GM18861 (cell line): ENCODE measurements around the gene BDKRB2.

Experiments
- ATAC-seq: cut with Tn5 transposase; IDR thresholded peaks from one replicate; pipeline ENCODE4 v1.9.1; 2021; ENCODE audit not compliant: unreplicated experiment

The BDKRB2 gene

DNA sequence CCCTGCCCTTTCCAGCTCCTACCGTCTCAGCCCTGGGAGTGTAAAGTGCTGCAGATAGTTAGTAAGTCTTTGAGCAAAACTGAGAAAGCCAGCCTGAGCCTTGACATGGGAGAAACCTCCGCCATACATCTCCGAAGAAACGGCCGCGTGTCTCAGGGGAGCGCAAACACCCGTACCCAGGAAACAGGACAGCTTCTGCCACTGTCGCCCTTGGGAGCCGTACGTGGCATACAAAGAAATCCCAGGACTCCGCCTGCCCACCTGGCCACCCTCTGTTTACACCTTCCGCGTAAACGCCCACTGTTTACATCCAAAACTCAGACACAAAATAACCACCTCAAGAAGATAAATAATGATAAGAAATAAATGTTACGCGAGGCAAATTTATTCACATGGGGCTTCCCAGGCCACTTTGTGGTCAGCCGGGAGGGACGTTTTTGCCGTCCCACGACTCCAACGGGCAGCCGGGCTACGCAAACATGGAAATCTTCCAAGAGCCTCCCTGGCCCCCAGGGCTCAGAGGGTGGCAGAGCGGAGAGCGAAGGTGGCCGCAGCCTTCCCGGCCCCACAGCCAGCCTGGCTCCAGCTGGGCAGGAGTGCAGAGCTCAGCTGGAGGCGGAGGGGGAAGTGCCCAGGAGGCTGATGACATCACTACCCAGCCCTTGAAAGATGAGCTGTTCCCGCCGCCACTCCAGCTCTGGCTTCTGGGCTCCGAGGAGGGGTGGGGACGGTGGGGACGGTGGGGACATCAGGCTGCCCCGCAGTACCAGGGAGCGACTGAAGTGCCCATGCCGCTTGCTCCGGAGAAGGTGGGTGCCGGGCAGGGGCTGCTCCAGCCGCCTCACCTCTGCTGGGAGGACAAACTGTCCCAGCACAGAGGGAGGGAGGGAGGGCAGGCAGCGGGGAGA lies at the start of gene BDKRB2:
Gene BDKRB2, plus strand, starts transcription at position 689 of the 908 bp plus-strand sequence. CDS start 32,269 bp downstream, outside the sequence.
- no peak for ATAC-seq

DNA sequence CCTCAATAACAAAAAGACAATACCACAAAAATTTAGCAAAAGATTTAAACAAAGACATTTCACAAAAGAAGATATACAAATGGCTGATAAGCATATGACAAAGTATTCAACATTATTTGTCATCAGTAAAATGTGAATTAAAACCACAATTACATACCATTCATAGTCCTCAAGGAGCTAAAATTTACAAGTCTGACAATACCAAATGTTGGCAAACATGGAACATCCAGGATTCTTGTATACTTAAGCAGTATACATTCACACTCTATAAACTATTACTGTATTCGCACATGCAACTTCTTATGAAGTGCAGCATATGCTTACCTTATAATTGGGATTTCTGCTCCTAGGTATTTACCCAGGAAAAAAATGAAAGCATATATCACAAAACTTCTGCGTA lies 49.7 kb upstream of the BDKRB2 start:
- ATAC-seq = no peak

DNA sequence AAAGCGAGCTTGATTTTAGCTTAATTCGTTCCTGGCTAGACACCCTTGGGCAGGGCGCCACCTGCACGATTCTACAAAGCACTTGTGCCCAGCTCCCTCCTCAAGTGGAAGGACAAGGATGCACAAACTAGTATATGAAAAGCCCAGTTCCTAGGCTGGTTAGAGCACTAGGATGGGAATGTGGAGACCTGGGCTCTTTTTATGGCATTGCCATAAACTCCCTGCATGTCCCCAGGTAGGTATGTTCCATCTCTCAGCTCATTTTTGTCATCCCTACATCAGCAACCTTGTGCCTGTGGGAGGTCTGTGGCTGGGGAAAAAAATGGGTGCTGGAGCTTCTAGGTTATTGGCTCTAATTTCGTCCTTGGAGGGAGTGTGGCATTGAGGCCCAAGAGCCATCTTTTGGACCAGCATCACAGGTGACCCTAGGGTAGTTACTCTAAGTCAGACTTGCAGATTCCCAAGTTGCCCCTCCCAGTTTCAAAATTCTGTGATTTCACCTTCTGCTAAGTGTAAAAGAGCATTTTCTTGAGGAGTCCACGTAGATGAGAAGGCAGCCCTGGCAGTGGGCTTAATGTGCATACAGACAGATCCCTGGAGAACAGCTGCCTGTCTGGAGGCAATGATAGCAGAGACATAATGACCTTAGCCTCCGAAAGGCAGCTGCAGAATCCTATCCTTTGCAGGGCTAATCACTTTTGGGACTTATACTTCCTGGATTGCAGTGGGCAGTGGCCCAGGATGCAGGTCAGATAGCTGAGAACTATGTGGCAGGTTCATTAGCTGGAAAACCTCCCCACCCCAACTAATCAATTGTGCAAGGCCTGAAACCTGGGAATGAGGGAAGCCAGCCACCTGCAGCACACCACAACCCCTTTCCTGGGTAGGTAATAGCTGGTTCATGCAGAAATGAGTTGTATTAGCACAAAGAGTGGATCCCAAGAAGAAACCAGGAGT lies 47.6 kb upstream of the BDKRB2 start:
- no peak for ATAC-seq

DNA sequence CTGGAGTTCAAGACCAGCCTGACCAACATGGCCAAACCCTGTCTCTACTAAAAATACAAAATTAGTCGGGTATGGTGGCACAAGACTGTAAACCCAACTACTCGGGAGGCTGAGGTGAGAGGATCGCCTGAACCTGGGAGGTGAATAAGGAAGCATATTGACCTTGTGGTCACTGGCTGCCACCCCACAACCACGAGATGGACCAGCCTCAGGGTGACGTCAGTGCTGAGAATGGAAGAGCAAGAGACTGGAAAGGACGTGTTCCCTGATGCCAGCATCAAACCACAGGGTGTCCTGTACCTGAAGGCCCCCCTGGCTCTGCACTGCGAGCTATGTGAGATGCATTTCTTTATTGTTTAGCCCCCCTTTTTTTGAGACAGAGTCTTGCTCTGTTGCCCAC lies 45.9 kb upstream of the BDKRB2 start:
- no peak for ATAC-seq

DNA sequence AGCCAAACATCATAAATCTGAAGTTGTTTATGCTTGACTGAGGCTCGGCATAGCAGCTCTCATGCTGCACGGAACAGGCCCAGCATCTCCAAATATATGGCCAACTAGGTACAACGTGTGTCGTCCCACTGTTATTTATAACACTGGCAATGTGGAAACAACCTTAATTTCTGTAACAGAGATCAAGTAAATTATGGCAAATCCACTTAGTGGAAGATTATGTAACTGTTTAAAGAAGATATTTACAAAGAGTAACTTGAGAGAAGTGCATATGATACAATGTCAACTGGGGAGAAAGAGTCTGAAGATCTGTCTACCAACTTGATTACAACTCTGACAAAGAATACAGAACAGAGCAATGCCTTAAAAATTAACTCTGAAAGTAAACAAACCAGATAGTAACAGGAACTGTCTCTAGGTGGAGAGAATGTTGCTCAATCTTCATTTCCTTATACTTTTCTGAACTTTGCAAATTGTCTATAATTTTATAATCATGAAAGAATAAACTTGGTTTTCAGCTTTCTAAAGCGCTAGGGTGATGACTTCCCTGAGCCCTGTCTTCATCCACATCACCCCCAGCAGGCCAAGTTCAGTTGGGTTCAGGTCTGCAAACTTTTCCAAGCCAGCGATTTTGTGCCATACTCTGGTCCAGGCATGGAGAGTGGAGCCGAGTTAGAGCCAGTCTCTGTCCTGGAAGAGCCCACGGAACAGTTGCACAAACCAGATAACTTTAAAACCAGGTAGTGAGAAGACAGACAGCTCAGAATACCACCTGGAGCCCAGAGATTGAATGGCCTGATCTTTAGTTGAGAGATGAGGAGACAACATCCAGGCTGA lies 44.3 kb upstream of the BDKRB2 start:
- ATAC-seq = no peak

DNA sequence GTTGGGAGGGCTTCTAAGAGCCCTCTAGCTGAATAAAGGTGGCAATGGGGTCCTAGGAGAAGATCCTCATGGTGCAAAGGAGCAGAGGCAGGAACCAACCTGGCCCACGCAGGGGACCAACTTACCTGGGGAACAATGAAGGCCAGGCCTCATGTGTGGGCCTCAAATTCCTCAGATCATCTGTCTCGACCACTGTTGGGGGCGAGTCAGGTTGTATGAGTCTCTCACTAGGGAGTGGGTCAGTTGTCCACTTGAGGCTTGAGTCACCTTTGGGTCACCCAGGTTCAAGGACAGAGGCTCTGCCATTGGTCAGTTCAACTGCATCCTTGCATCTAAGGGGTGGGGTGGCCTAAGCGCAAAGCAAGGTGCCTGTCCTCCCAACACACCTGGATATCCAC lies 43.7 kb upstream of the BDKRB2 start:
- ATAC-seq = no peak

DNA sequence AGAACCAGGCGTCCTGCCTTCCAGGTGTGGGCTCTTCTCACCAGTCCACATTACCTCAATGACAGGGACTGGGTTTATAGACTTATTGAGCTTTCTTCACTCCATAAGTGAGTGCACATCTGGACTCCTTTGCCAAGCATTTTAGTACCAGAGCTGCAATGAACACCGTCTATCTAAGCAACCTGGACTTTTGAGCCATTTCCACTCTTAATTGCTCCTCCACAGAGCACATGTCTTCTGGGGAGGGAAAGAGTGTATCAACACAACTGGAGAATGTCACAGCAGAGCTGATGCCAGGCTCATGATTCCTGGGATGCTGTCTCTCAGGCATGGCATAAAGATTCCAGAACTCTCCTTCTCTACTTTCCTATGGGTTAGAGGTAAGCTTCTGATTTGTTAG lies 43.0 kb upstream of the BDKRB2 start:
- ATAC-seq = no peak

DNA sequence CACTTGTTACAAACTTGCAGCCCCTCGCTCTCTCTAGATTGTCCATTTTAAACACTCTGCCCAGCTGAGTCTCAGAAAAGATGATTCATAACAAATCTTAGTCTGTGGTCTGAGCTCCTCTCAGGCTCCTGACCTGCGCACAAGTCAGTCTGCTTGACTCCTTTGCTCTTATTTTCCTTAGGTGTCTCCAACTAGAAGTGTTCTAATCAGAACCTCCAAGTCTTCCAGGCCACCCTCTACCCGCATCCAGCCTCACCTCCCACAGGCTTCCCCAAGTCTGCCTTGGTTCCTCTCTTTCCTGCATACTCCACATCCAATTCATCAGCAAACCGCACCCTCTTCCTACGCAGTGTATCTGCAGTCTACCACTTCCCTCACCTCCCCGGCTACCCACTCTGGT lies 42.4 kb upstream of the BDKRB2 start:
- no peak for ATAC-seq

DNA sequence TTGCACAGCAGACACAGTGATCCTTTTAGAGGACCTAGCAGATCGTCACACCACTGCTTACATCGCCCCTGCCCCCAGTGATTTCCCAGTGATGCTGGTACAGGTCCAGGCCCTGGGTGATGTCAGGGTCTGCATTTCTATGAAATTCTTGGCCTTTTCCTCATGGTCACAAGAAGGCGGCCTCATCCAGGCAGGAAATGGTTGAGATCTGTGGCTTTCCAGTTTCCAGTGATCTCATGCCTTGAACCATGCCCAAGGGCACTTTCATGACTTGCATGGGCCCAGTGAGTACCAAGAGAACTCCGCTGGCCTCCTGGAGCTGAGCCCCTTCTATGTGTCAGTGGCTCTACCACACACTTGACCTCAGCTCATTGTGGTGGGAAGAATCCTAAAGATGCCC lies 41.9 kb upstream of the BDKRB2 start:
- ATAC-seq = no peak

DNA sequence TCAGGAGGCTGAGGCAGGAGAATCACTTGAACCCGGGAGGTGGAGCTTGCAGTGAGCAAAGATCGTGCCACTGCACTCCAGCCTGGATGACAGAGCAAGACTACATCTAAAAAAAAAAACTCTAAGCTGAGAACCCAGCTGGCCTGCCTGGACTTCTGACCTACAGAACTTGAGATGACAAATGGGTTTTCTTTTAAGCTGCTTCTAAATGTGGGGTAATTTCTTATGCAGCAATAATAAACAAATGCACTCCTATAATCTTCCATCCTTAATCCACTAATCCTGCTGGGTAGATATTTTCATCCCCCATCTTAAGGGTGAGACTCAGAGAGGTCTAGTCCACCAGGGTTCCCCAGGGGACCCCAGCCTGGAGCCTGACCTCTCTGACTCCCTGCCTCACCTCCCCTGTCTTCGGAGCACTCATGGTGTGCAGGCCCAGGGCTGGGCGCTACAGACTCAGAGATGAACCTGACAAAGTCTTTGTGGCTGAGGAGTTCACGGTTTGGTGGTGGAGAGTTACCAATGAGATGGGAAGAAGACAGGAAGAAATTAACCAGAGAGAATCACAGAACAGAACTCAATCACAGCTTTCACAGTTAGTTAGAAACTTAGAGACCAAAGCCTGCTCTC lies 39.7 kb upstream of the BDKRB2 start:
- ATAC-seq = no peak

DNA sequence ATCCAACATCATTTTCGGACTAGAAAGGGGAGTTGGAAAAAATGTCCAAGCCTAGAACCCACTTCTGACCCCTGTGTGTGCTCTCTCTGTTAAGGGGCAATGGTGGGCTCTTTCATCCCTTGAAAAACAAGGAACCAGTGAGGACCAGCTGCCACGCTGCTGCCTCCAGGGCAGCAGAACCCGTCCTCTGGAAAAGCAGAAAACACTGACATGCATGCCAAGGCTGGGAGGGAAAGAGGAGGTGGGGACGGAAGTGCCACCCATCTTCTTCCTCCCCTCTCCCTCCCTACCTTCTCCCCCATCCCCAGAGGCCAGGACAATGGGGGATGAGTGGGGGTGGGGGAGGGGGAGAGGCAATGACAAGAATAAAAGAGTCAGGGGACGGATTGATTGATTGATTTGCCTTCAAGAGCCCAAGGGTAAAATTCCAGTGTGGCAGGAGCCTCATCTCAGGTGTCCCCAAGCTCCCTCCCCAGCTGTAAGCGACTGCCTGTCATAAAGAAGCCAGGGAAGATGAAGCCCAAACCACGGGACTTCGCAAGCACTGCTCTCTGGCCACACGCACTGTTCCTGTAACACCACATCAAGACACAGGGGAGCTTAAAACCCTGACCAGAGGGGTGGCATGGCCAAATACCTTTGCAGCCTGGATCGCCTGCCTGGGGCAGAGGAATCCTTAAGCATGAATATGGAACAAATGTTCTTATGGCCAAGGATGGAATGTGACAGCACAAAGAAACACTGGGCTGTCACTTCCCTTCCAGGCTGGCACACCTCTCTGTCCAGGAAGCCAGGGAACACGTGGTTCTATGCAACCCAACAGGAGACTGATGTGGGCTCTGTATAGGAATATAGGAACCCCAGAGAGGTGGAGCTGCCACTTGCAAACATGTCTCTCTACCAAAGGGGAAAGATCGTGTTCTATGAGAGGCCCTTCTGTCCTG lies 38.9 kb upstream of the BDKRB2 start:
- no peak for ATAC-seq

DNA sequence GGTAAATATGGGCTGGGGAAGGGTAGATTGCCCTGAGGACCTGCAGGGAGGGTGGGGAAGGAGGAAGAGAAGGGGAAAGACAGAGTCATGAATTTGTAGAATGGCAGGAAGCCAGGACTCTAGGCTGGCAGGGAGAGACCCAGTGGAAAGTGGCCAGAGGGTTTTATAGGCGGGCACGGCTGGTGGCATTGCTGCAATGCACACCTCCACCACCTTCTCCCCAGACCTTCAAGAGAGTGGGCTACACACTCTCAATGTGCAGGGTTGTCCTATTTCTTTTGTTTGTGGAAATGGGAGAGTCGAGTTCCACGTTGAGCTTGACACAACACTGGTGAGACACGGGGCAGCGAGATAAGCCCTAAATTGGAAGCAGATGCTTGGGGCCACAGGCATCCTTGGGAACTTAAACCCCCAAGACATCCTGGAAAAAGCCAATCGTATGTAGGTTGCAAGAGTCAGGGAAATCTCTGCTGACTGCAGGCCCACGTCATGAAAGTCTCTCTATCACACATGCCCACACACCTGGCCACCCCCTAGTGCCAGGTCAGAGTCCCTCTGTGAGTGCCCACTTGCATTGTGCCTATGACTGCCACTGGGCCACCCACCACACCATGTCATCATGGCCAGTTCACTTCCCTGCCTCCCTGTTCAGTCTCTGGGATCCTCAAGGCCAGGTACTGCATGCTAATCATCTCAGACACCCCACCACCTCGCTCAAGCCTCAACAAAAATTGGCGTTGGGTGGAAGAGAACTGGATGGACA lies 38.0 kb upstream of the BDKRB2 start:
- ATAC-seq = no peak

DNA sequence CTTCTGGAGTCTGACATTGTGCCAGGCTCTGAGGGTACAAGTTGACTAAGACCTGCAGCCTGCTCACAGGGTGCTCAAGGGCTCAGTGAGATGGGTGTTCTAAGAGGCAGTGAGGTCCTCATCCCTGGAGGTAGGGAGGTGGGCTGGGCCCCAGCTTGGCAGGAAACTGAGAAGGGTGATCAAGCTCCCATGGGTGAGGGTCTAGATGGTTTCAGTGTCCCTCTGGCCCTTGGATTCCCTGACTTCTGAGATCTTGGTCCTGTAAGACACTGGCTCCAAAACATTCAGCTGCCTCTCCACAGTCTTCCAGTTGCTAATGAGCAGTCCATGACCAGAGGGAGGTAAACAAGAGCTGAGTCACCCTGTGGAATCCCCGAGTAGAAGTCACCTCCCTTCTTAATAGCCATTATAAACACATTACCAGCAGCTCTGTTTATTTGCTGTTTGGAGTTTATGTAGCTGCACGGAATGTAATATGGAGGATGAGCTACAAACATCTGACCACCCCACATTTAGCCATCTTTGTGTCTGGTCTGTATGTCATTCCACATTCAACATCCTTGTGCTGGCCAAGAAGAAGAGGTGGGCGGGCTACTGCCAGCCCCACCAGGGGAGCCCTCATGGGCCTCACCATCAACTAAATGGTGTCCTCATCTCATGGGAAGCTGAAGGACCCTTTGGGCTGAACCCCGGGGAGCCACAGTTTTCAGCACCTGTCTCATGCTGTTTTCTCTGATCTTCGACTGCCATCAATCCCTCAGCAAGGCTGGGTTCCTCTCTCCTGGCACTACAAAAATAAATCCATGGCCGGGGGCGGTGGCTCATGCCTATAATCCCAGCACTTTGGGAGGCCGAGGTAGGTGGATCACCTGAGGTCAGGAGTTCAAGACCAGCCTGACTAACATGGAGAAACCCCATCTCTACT lies 37.2 kb upstream of the BDKRB2 start:
- no peak for ATAC-seq

DNA sequence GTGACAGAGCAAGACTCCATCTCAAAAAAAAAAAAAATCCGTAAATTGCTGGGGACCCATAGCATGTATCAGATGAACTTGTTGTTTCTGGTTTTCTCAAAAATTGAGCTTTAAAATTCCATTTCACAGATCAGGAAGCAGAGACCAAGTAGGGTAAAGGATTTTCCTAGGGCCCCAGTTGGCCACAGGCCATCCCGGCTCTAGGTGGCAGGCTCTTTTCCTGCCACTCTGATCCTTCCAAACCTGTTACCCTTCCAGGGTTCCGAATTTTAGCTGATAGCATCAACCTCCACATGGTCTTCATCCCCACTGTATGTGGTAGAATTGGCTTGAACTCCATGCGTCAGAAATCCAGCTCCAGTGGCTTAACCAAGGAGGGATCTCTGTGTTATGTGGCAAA lies 36.1 kb upstream of the BDKRB2 start:
- ATAC-seq = no peak

DNA sequence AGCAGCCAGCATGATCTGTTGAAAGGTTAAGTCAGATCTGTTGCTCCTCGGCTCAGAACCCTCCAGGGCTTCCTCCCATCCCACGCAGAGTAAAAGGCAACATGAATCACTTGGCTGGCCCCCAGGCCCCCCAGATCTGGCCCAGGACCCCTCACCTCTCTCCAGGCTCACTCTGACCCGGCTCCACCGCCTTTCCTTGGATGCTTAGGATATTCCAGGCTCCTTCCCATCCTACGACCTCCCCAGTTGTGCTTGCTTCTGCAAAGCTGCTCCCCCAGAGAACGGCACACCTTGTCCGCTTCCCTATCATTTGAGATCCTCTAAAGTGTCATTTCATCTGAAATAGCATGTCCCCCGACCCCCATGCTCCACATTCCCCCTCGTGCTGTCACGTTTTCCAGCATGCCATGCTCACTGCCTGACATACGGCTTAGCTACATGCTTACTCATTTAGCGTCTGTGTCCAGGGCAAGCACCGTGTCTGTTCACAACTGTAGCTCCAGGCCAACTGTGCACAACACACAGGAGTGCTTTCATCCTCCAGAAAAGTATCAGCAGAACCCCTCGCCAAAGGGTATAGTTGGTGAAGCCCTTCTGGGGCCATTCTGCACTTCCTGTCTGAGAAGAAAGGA lies 33.6 kb upstream of the BDKRB2 start:
- ATAC-seq = no peak

DNA sequence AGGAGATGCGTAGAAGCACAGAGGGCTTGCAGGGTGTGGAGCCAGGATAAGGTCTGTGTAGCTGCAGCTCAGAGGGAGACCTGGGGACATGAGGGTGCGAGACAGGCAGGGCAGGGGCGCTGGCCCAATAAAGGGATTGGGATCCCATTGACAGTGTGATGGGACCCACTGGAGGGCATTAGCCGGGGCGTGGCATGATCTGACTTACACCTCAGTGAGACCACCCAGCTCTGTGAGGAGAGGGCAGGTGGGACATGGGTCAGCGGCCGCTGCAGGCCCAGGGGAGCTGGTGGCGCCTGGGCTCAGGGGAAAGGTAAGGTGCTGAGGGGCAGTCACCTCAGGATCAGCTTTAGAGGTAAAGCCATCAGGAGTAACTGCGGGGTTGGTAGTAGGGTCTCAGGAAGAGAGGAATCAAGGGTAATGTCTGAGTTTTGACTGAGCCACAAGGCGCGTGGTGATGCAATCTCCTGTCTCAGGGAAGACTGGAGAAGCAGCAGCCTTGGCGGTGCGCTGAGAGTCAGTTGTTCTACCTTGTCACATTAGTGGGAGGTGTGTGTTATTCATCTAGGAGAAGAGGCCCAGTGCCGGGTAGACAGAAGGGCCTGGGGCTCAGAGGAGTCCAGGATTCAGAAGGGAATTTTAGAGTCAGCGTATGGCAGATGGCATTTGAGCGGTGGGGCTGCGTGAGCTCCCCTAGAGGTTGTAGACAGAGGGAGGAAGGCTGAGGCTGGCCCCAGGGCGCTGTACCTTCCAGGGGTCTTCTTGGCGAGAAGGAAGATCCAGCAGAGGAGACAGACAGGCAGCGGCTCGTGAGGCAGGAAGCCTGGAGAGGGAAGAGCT lies 30.8 kb upstream of the BDKRB2 start:
- no peak for ATAC-seq
